CD8-positive, alpha-beta memory T cell (primary cell): Measurements from ENCODE around the gene EFNA2. TPM values are rescaled to one million over a fixed set of nuclear protein-coding genes. Genes with fewer than 3 reads are reported as not detected.
A peak's percentile ranks its signal among the peaks of the same experiment; 100 is the strongest.

ENCODE experiments used
- CTCF ChIA-PET: fragments of 350-600 bp; sonication (Branson Sonifier 250); formaldehyde crosslinking; loops from one replicate; lab custom pipeline; 2021; ENCODE audit warnings: antibody characterized with exemption; lab: Charles Lee
- POLR2A ChIA-PET: fragments of 350-600 bp; sonication (Branson Sonifier 250); formaldehyde crosslinking; loops from one replicate; lab custom pipeline; 2021; ENCODE audit warnings: antibody characterized with exemption; lab: Charles Lee
- DNase-seq, 5 donors: peaks; one replicate each; pipeline versions ENCODE4 v3.0.0 to v3.0.0-alpha.2; 2020 to 2022; ENCODE audit warnings: mixed read lengths in 1 of 5
- H3K27ac ChIP-seq: one replicate; pipeline ENCODE4 v1.7.0; 2013; ENCODE audit warnings: low read depth, mild to moderate bottlenecking, low read length, moderate library complexity
- H3K27me3 ChIP-seq: 2 replicates; pipeline ENCODE4 v1.7.0; 2013; ENCODE audit warnings: low read length, mild to moderate bottlenecking; ENCODE audit not compliant: insufficient read depth, poor library complexity, severe bottlenecking
- H3K36me3 ChIP-seq: 2 replicates; pipeline ENCODE4 v1.7.0; 2013; ENCODE audit warnings: mild to moderate bottlenecking, low read length, moderate library complexity; ENCODE audit not compliant: insufficient read depth
- H3K4me1 ChIP-seq: 2 replicates; pipeline ENCODE4 v1.7.0; 2013; ENCODE audit warnings: mild to moderate bottlenecking, low read length, moderate library complexity; ENCODE audit not compliant: insufficient read depth
- H3K4me3 ChIP-seq: 2 replicates; pipeline ENCODE4 v1.7.0; 2013; ENCODE audit warnings: mild to moderate bottlenecking, low read length
- H3K9me3 ChIP-seq: 2 replicates; pipeline ENCODE4 v1.7.0; 2013; ENCODE audit warnings: mild to moderate bottlenecking, low read length
- H3K27ac Mint-ChIP-seq, 8 donors: one replicate each; pipeline ENCODE4 v1.8.0; 2020 to 2021; ENCODE audit warnings: mixed read lengths in 8 of 8, mild to moderate bottlenecking in 6 of 8, inconsistent platforms in 3 of 8, moderate library complexity in 3 of 8
- H3K27me3 Mint-ChIP-seq, 2 donors: one replicate each; pipeline ENCODE4 v1.8.0; 2020 to 2021; ENCODE audit warnings: mixed read lengths in 2 of 2, mild to moderate bottlenecking in 1 of 2, moderate library complexity in 1 of 2
- H3K36me3 Mint-ChIP-seq, 3 donors: one replicate each; pipeline ENCODE4 v1.8.0; 2020 to 2021; ENCODE audit warnings: mixed read lengths in 3 of 3, inconsistent platforms in 1 of 3, mild to moderate bottlenecking in 1 of 3
- H3K4me1 Mint-ChIP-seq, 3 donors: one replicate each; pipeline ENCODE4 v1.8.0; 2020 to 2021; ENCODE audit warnings: mixed read lengths in 3 of 3, inconsistent platforms in 1 of 3, mild to moderate bottlenecking in 1 of 3
- H3K4me3 Mint-ChIP-seq, 7 donors: one replicate each; pipeline ENCODE4 v1.8.0; 2020 to 2021; ENCODE audit warnings: mixed read lengths in 7 of 7, mild to moderate bottlenecking in 6 of 7, moderate library complexity in 4 of 7, inconsistent platforms in 2 of 7
- H3K9me3 Mint-ChIP-seq, 5 donors: one replicate each; pipeline ENCODE4 v1.8.0; 2020 to 2022; ENCODE audit warnings: mixed read lengths in 5 of 5, mild to moderate bottlenecking in 3 of 5, moderate library complexity in 2 of 5, inconsistent platforms in 1 of 5
- polyA plus RNA-seq: library from polyadenylated mRNA; unstranded; fragments of 300-500 nt; fragmentation: Illumina TruSeq; gene quantifications from one replicate; pipeline ENCODE4 v1.2.3, GENCODE V29; 2021
- total RNA-seq, 2 experiments: library from RNA; stranded (reverse); gene quantifications; one replicate each; pipeline ENCODE4 v1.2.3, GENCODE V29; 2021

Gene EFNA2
- total and polyA plus RNA-seq, 3 experiments from 2014 or later = not detected

DNA sequence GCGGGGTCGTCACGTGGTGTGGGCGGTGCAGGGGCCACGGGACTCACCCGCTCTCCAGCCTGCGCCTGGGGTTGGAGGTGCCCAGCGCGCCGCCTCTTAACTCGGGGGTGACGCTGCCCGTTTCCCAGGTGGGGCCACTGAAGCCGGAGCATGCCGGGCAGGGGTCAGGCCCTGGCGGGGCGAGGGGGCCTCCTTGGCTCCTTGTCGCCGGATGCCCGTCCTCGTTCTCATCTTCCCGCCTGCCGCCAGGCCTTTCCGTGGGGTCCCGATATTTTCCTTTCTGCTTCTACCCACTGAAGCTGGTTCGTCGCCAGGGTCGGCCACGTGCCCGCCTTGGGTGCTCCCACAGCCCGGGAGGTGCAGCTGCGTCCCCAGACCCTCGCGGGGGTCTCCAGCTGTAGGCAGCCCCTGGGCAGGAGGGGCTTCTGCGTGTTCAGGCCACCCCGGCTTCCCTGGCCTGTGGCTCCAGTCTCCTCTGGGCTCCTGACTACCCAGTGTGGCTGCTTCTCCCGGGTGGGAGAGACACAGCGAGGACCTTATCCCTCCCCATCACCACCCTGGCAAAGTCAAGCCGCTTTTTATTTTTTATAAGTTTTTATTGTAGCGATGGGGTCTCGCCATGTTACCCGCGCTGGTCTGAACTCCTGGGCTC is 9.6 kb upstream of the EFNA2 start:
- POLR2A ChIA-PET = interaction anchor here (0.6 to 1.8 kb wide), 2 partner anchors 31 to 75 kb away, joined by 5 to 15 read pairs; no protein-coding TSS in a partner anchor
- H3K27me3 Mint-ChIP-seq = peaks cover 0 to 6% of the 10 kb centered on the region in 2 donors
- Histone ChIP-seq H3K36me3 (peaks cover 47% of the 10 kb centered on the region), H3K4me3 (peak overlapping the region; percentile 74), H3K27me3 (no peaks in the 10 kb centered on the region), H3K27ac (peak overlapping the region; percentile 92), H3K9me3 (no peaks in the 10 kb centered on the region), H3K4me1 (peaks cover 54% of the 10 kb centered on the region)
- H3K4me1 Mint-ChIP-seq = peaks cover 41 to 54% (median 44%) of the 10 kb centered on the region in 3 donors
- CTCF ChIA-PET = interaction anchor here (1.8 kb wide), 1 partner anchor 32 kb away, joined by 12 read pairs; no protein-coding TSS in a partner anchor
- peak overlapping the region; percentile 89 to 98 (median 94) for H3K27ac Mint-ChIP-seq
- peak overlapping the region; percentile 79 to 87 (median 84) for H3K4me3 Mint-ChIP-seq
- DNase-seq = no peak
- no peaks in the 10 kb centered on the region for H3K9me3 Mint-ChIP-seq
- H3K36me3 Mint-ChIP-seq = peaks cover 11 to 60% (median 18%) of the 10 kb centered on the region in 3 donors

DNA sequence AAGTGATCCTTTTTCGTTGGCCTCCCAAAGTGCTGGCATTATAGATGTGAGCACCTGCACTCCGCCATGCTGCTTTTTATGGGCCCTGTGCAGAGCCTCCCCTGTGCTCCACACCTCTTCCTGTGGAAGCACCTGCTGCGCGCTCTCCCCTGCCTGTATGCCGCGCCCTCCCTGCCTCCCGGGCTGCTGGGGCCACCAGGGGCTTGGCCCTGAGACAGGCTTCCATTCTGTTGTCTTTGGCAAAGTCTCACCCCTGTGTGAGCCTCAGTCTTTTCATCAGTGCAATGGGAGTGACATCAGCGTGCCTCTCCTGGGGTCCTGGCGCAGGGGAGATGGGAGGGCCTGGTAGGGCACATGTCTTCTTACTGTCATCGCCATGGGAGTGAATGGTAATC is 9.0 kb upstream of the EFNA2 start:
- ChIA-PET POLR2A (interaction anchor here (1.8 kb wide), 1 partner anchor 32 kb away, joined by 15 read pairs; no protein-coding TSS in a partner anchor), CTCF (interaction anchor here (1.3 to 1.8 kb wide), 2 partner anchors 32 to 33 kb away, joined by 7 to 12 read pairs; no protein-coding TSS in a partner anchor)
- Histone ChIP-seq H3K9me3 (no peaks in the 10 kb centered on the region), H3K4me3 (peak overlapping the region; percentile 74), H3K4me1 (peaks cover 49% of the 10 kb centered on the region), H3K36me3 (peaks cover 42% of the 10 kb centered on the region), H3K27ac (peak overlapping the region; percentile 92), H3K27me3 (no peaks in the 10 kb centered on the region)
- H3K36me3 Mint-ChIP-seq = peaks cover 11 to 55% (median 18%) of the 10 kb centered on the region in 3 donors
- peak overlapping the region; percentile 80 to 98 (median 94) for H3K27ac Mint-ChIP-seq
- DNase-seq = no peak
- H3K9me3 Mint-ChIP-seq = no peaks in the 10 kb centered on the region
- peak overlapping the region; percentile 79 to 87 (median 84) for H3K4me3 Mint-ChIP-seq
- peaks cover 0 to 5% of the 10 kb centered on the region in 2 donors for H3K27me3 Mint-ChIP-seq
- H3K4me1 Mint-ChIP-seq = peaks cover 36 to 49% (median 39%) of the 10 kb centered on the region in 3 donors

DNA sequence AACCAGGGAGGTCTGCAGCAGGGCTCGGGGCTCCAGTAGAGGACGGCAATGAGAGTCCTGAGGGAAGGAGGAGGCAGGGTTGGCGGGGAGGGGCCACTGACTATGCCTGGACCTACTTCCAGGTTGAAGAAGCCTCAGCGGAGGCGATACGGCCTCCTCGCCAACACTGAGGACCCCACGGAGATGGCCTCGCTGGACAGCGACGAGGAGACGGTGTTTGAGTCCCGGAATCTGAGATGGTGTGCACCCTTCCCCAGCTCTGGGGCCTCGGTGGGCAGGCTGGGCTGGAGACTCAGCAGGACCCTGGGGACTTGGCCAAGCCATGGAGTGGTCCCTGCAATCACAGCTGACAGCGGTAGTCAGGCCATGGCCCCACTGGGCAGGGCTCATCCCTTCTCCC is 8.6 kb upstream of the EFNA2 start:
- no peak overlapping the region for H3K27ac ChIP-seq
- H3K9me3 ChIP-seq = no peaks in the 10 kb centered on the region
- no peak overlapping the region for H3K4me3 ChIP-seq
- H3K27ac Mint-ChIP-seq = peak overlapping the region; percentile 80 to 98 (median 94)
- H3K4me1 Mint-ChIP-seq = peaks cover 34 to 45% (median 35%) of the 10 kb centered on the region in 3 donors
- peaks cover 38% of the 10 kb centered on the region for H3K36me3 ChIP-seq
- ChIA-PET CTCF (interaction anchor here (0.7 to 1.6 kb wide), 4 partner anchors 8 to 766 kb away, joined by 3 to 7 read pairs (median 4); partner anchors contain the start of gene CIRBP), POLR2A (no interaction called here)
- H3K36me3 Mint-ChIP-seq = peaks cover 11 to 50% (median 18%) of the 10 kb centered on the region in 3 donors
- H3K27me3 ChIP-seq = no peaks in the 10 kb centered on the region
- peaks cover 0 to 3% of the 10 kb centered on the region in 2 donors for H3K27me3 Mint-ChIP-seq
- H3K4me1 ChIP-seq = peaks cover 44% of the 10 kb centered on the region
- no peak for DNase-seq
- H3K9me3 Mint-ChIP-seq = no peaks in the 10 kb centered on the region
- H3K4me3 Mint-ChIP-seq = peak overlapping the region; percentile 79 to 87 (median 84)

DNA sequence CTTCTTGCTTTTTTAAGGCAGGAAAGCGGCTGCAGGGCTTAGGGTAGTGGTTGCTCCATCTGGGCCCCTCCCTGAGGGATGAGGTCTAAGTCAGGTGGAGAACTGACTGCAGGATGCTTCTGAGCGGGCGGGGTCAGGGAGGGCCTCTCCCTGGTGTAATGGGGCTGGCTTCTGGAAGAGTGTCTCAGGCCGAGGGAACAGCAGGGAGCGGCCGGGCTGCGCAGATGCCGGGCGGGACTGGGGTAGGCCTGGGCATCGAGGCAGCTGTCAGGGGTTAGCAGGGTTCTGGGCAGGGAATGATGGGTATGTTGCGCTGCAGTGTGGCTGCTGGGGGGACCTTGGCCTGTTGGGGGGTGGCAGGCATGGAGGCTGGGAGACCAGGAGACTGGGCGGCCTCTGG is 7.6 kb upstream of the EFNA2 start:
- Histone ChIP-seq H3K27ac (no peak overlapping the region), H3K27me3 (no peaks in the 10 kb centered on the region), H3K4me1 (peaks cover 34% of the 10 kb centered on the region), H3K4me3 (no peak overlapping the region), H3K9me3 (no peaks in the 10 kb centered on the region), H3K36me3 (peaks cover 28% of the 10 kb centered on the region)
- DNase-seq = no peak
- Mint-ChIP-seq H3K9me3 (no peaks in the 10 kb centered on the region), H3K27me3 (peaks cover 0 to 3% of the 10 kb centered on the region in 2 donors), H3K27ac (peak overlapping the region in 2 of 8 donors; percentile 36 to 81), H3K4me3 (peak overlapping the region in 3 of 7 donors; percentile 11 to 56 (median 50)), H3K36me3 (peaks cover 7 to 40% (median 11%) of the 10 kb centered on the region in 3 donors), H3K4me1 (peaks cover 25 to 35% (median 25%) of the 10 kb centered on the region in 3 donors)
- CTCF ChIA-PET = interaction anchor here (1.0 to 2.7 kb wide), 4 partner anchors 9 to 767 kb away, joined by 3 to 13 read pairs (median 6); partner anchors contain the start of gene CIRBP
- POLR2A ChIA-PET = interaction anchor here (0.6 to 1.4 kb wide), 2 partner anchors 9 to 268 kb away, joined by 3 to 7 read pairs; partner anchors contain the start of gene CIRBP

- Histone ChIP-seq H3K4me3 (no peak overlapping the region), H3K27ac (no peak overlapping the region), H3K9me3 (no peaks in the 10 kb centered on the region), H3K4me1 (peaks cover 26% of the 10 kb centered on the region), H3K36me3 (peaks cover 18% of the 10 kb centered on the region), H3K27me3 (no peaks in the 10 kb centered on the region)
- Mint-ChIP-seq H3K9me3 (no peaks in the 10 kb centered on the region), H3K4me3 (peak overlapping the region in 1 of 7 donors; percentile 84), H3K36me3 (peaks cover under 1 to 32% (median 4%) of the 10 kb centered on the region in 3 donors), H3K27ac (peak overlapping the region in 1 of 8 donors; percentile 98), H3K27me3 (no peaks in the 10 kb centered on the region), H3K4me1 (peaks cover 17 to 26% (median 18%) of the 10 kb centered on the region in 3 donors)
- POLR2A ChIA-PET = interaction anchor here (0.6 to 1.4 kb wide), 3 partner anchors 10 to 23 kb away, joined by 7 to 10 read pairs (median 7); partner anchors contain the start of gene CIRBP
- DNase-seq = no peak
- CTCF ChIA-PET = interaction anchor here (0.8 to 2.7 kb wide), 14 partner anchors 10 to 195 kb away, joined by 3 to 16 read pairs (median 4); partner anchors contain the start of gene CIRBP
These were observed 6.7 kb upstream of the EFNA2 start for GRCh38 chr19:1278713-1279660.

- H3K4me1 ChIP-seq = peaks cover 17% of the 10 kb centered on the region
- Mint-ChIP-seq H3K27ac (peak overlapping the region in 5 of 8 donors; percentile 7 to 98 (median 87)), H3K36me3 (peaks cover 0 to 25% (median 4%) of the 10 kb centered on the region in 3 donors), H3K4me3 (peak overlapping the region in 5 of 7 donors; percentile 19 to 84 (median 57)), H3K27me3 (peaks cover 6 to 8% of the 10 kb centered on the region in 2 donors), H3K4me1 (peaks cover 15 to 27% (median 20%) of the 10 kb centered on the region in 3 donors), H3K9me3 (peaks cover 0 to 2% (median 0%) of the 10 kb centered on the region in 5 donors)
- no peak overlapping the region for H3K4me3 ChIP-seq
- peak; percentile 67 to 85 (median 69) for DNase-seq
- ChIA-PET POLR2A (interaction anchor here (0.6 to 1.3 kb wide), 3 partner anchors 10 to 483 kb away, joined by 3 to 10 read pairs (median 7); partner anchors contain the start of gene CIRBP), CTCF (interaction anchor here (0.8 to 2.7 kb wide), 13 partner anchors 11 to 194 kb away, joined by 3 to 16 read pairs (median 4); partner anchors contain the start of gene CIRBP)
- H3K27me3 ChIP-seq = peaks cover 7% of the 10 kb centered on the region
- no peaks in the 10 kb centered on the region for H3K9me3 ChIP-seq
- peaks cover 10% of the 10 kb centered on the region for H3K36me3 ChIP-seq
- H3K27ac ChIP-seq = no peak overlapping the region
These were observed 5.8 kb upstream of the EFNA2 start for GRCh38 chr19:1279782-1280341.
